Right lobe of liver (tissue), 6 donors: ENCODE results near the gene SRD5A1. TPM values are rescaled to one million over a fixed set of nuclear protein-coding genes. Genes with fewer than 3 reads are reported as not detected.

Experiments used
- ATAC-seq, 4 donors: fragments of 200-7000 bp; cut with Tn5 transposase; one replicate each; pipeline ENCODE4 v1.9.1; 2020; ENCODE audit warnings: mild to moderate bottlenecking in 4 of 4, moderate library complexity in 4 of 4
- DNase-seq, 3 donors: peaks; one replicate each; pipeline ENCODE4 v3.0.0-alpha.2; 2020
- H3K27ac ChIP-seq, 3 donors: fragments of 200-600 bp; one replicate each; pipeline ENCODE4 v1.8.0; 2022
- H3K27me3 ChIP-seq, 2 donors: fragments of 200-600 bp; one replicate each; pipeline ENCODE4 v1.8.0; 2022
- H3K36me3 ChIP-seq, 4 donors: fragments of 200-600 bp; sonication (generic) in 1 of 4; one replicate each; pipeline versions ENCODE4 v1.5.1 to v1.8.0; 2017 to 2022; ENCODE audit warnings: control low read depth in 1 of 4
- H3K4me1 ChIP-seq, 4 donors: fragments of 200-600 bp; sonication (generic) in 1 of 4; one replicate each; pipeline versions ENCODE4 v1.5.1 to v1.8.0; 2017 to 2022; ENCODE audit warnings: control low read depth in 1 of 4
- H3K4me3 ChIP-seq, 3 donors: fragments of 200-600 bp; one replicate each; pipeline ENCODE4 v1.8.0; 2022
- H3K9me3 ChIP-seq, 4 donors: fragments of 200-600 bp; sonication (generic) in 1 of 4; one replicate each; pipeline versions ENCODE4 v1.5.1 to v1.8.0; 2017 to 2022; ENCODE audit warnings: control low read depth in 1 of 4
- CTCF ChIP-seq, 4 donors: fragments of 200-600 bp in 3 of 4; fragments of 450-650 bp in 1 of 4; IDR thresholded peaks; one replicate each; pipeline versions ENCODE4 v1.5.1 to v1.8.0; 2016 to 2022; ENCODE audit warnings: antibody characterized with exemption in 4 of 4, mild to moderate bottlenecking in 2 of 4
- POLR2A ChIP-seq: fragments of 450-650 bp; IDR thresholded peaks from one replicate; pipeline ENCODE4 v1.6.1; 2017; ENCODE audit warnings: antibody characterized with exemption, mild to moderate bottlenecking
- WGBS: methylation state at CpG from one replicate; pipeline ENCODE4 v1.1.6; 2018; ENCODE audit warnings: low coverage, low lambda C conversion rate; ENCODE audit not compliant: insufficient coverage; ENCODE audit errors: missing lambda C conversion rate; 5-methylcytosine and 5-hydroxymethylcytosine counted together
- intact Hi-C, 2 donors: fragments of 100-400 bp; cut with DNase I; formaldehyde crosslinking; loops; one replicate each; pipeline versions ENCODE4 v1.11.2 to v1.14.1; 2022
- total RNA-seq, 6 experiments: library from RNA; depleted of rRNA in 2 of 6; stranded (reverse); fragments of >200 nt in 2 of 6; fragmentation: NEBNext Ultra II Directional in 3 of 6; extraction: Animal tissue kit (Norgen Biotek cat#: 25700) in 3 of 6; gene quantifications; one replicate each; pipeline versions ENCODE4 v1.1.0 to v1.2.4, GENCODE V29; 2016 to 2023
- donor health status: DM: no; HTN: yes; CAD: no.
- donor health status: DM: no; HTN: no; CAD: no.
- donor health status: DM: no; HTN: no; CAD: no.
- donor health status: DM: no; HTN: yes; CAD: no.
- donor health status: DM: no; HTN: yes; CAD: no.

SRD5A1 gene
- total RNA-seq, 6 experiments from 2014 or later, result 13.5 to 87.6 (median 52.2) TPM

- intact Hi-C loops, result no loop called here
- DNase-seq (no peak), ATAC-seq (peak in 1 of 4 donors; percentile 19)
- peaks cover 0 to 70% (median 24%) of the 10 kb centered on the region in 4 donors for H3K4me1 ChIP-seq
- H3K27ac ChIP-seq, result no peak overlapping the region
- no peak overlapping the region for H3K4me3 ChIP-seq
- TF ChIP-seq CTCF (IDR thresholded peaks at IDR 0.05) (no peak), POLR2A (no peak)
- H3K9me3 ChIP-seq, result no peaks in the 10 kb centered on the region
- H3K27me3 ChIP-seq, result no peaks in the 10 kb centered on the region
- WGBS, result 70% methylated on average over 5 of the region's 5 CpGs
- H3K36me3 ChIP-seq, result no peaks in the 10 kb centered on the region
Observed at GRCh38 chr5:6719896-6720560, 86.8 kb downstream of the SRD5A1 start.

GRCh38 chr5:6720561-6720921, 87.3 kb downstream of the SRD5A1 start:
- 93% methylated on average over 6 of the region's 6 CpGs for WGBS
- no peak for TF ChIP-seq CTCF (IDR thresholded peaks at IDR 0.05)
- TF ChIP-seq POLR2A, result no peak
- Histone ChIP-seq H3K27ac (no peak overlapping the region), H3K36me3 (no peaks in the 10 kb centered on the region), H3K9me3 (no peaks in the 10 kb centered on the region), H3K4me3 (no peak overlapping the region), H3K4me1 (peaks cover 0 to 65% (median 22%) of the 10 kb centered on the region in 4 donors), H3K27me3 (no peaks in the 10 kb centered on the region)
- intact Hi-C loops, result no loop called here
- ATAC-seq, result no peak
- no peak for DNase-seq

GRCh38 chr5:6721442-6721841, 88.2 kb downstream of the SRD5A1 start:
- DNase-seq (no peak), ATAC-seq (peak in 1 of 4 donors; percentile 24)
- TF ChIP-seq CTCF (IDR thresholded peaks at IDR 0.05), result no peak
- Histone ChIP-seq H3K36me3 (no peaks in the 10 kb centered on the region), H3K4me3 (no peak overlapping the region), H3K27ac (peak overlapping the region in 1 of 3 donors; percentile 17), H3K27me3 (no peaks in the 10 kb centered on the region), H3K9me3 (no peaks in the 10 kb centered on the region), H3K4me1 (peaks cover 0 to 56% (median 18%) of the 10 kb centered on the region in 4 donors)
- 50% methylated on average over 1 of the region's 4 CpGs for WGBS
- intact Hi-C loops, result no loop called here

GRCh38 chr5:6722015-6722414, 88.8 kb downstream of the SRD5A1 start:
- H3K9me3 ChIP-seq, result no peaks in the 10 kb centered on the region
- H3K36me3 ChIP-seq, result no peaks in the 10 kb centered on the region
- intact Hi-C loops, result no loop called here
- H3K27ac ChIP-seq, result peak overlapping the region; percentile 17 to 42 (median 36)
- no peak for DNase-seq
- WGBS, result 49% methylated on average over 6 of the region's 6 CpGs
- TF ChIP-seq POLR2A, result no peak
- no peak for TF ChIP-seq CTCF (IDR thresholded peaks at IDR 0.05)
- peak in 2 of 4 donors; percentile 9 to 42 for ATAC-seq
- no peak overlapping the region for H3K4me3 ChIP-seq
- H3K27me3 ChIP-seq, result no peaks in the 10 kb centered on the region
- peaks cover 0 to 50% (median 15%) of the 10 kb centered on the region in 4 donors for H3K4me1 ChIP-seq
